GM19240 (cell line): Measurements from ENCODE around the gene GRK6.
"Not testable (repeated sequence)": the region's sequence is repeated elsewhere in the genome, so short reads cannot be mapped to it uniquely, and the experiment has no call there.

Experiments
- DNase-seq: peaks from one replicate; pipeline ENCODE4 v3.0.0; 2011; ENCODE audit warnings: low spot score; ENCODE audit not compliant: insufficient read length

GRK6 gene

DNA sequence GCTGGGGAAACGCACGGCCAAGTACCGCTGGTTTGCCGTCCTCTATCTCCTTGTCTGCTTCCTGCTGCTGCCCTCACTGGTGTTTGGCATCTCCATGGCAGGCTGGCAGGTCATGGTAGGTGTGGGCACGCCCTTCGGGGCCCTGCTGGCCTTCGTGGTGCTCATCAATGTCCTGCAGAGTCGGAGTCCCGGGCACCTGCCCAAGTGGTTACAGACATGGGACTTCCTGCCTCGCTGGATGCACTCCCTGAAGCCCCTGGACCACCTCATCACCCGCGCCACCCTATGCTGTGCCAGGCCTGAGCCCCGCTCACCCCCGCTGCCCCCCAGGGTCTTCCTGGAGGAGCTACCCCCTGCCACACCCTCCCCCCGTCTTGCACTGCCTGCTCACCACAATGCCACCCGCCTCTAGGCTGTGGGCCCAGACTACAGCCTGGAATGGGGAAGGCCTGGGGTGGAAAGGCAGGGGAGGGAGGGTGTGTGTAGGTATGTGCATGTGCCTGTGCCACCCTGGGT lies 28.5 kb upstream of the GRK6 start:
- no peak for DNase-seq

DNA sequence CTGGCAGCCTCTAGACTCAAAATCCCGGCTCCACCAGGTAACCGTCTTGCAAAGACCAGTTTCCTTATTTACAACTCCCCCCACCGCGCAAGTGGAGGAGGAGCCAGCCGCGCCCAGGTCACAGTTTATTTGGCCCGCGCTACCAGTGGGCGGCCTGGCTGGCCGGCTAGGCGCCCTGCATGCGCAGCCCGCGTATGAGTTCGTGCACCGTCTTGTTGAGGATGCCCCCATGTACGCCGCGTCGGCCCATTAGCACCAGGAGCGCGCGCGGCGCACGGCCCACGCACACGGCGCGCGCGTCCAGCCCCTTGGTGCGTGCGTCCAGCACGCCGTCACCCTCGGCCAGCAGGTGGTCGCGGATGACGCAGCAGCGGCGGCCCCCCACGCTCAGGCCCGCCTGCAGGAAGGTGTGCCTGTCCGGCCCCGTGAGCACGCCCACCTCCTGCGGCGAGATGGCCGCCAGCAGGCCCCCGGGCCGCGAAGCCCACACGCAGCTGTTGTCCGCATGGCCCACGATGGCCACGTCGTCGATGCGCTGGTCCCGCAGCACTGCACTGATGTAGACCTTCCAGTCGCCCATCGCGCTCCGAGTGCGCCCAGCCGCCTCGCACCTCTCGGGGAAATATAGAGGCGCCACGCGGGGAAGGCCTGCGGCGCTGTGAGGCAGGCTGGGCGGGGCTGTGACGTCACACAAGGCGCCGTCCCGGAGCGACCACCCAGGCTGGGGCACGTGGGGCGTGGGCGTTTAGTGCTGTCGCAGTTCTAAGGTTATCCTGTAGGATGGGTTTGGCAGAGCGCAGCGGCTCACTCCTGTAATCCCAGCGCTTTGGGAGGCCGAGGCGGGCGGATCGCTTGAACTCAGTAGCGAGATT lies 26.2 kb upstream of the GRK6 start, which contains the start of gene PFN3:
Gene PFN3 (minus strand): TSS at position 665 of the 872 bp plus-strand sequence. CDS start 85 bp downstream, at position 580.
- no peak for DNase-seq

DNA sequence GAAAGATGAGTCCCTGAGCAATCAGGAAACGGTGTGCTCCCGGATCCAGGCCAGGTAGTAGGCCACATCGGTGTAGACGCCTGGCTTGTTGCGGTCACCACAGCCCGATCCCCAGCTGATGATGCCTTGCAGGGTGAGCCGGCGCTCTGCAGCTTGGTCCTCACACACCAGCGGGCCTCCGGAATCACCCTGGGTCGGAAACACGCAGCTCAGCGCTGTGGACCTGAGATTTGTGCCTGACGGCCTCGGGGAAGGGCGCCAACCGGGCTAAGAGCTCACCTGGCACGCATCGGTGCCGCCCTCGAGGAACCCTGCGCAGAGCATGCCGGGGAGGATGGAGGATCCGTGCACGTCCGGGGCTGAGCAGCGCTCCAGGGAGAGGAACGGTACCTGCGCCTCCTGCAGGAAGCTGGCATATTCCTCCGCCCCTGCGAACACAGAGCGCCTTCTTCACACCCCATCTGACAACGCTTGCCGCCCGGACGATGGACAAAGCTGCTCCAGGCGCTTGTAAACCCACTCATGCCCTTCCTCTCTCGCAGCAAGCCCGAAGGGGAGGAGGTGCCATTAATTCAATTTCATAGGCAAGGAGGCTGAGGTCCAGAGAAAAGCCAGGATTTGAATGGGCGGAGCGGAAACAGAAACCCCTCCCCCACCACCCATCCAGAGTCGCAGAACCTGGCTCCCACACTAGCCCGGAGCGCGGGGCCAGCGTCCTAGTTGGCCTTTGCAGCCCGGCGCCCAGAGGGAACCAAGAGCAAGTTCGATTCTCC lies 24.0 kb upstream of the GRK6 start:
- peak; percentile 64 for DNase-seq

DNA sequence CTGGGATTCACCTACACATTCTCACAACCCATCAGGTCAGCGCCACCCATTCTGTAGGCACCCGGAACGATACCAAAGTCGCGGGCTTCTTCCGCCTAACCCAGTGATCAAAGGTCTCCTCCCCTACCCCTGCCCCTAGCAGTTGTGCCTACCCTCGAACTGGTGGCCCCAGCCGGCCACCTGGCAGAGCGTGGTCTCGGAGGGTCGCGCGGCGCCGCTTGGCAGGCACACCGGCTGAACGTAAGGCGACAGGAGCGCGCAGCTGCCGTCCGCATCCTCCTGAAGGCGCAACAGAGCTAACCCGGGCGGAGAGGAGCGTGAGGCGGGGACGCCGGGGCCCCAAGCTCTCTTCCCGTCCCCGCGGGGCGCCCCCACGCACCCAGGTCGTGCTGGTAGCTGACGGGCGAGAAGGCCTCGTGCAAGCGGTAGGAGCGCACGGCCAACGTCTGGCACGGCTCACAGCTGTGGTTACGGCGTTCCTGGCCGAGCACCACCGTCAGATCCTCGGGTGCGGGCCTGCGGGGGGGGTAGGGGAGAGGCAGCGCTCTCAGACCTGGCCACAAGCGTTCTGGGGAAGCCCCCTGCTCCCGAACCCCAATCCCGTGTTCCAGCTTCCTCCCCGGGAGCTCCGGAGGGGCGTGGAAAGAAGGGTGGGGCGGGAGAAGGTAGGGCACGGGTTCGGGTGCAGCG lies 23.2 kb upstream of the GRK6 start:
- DNase-seq: no peak

DNA sequence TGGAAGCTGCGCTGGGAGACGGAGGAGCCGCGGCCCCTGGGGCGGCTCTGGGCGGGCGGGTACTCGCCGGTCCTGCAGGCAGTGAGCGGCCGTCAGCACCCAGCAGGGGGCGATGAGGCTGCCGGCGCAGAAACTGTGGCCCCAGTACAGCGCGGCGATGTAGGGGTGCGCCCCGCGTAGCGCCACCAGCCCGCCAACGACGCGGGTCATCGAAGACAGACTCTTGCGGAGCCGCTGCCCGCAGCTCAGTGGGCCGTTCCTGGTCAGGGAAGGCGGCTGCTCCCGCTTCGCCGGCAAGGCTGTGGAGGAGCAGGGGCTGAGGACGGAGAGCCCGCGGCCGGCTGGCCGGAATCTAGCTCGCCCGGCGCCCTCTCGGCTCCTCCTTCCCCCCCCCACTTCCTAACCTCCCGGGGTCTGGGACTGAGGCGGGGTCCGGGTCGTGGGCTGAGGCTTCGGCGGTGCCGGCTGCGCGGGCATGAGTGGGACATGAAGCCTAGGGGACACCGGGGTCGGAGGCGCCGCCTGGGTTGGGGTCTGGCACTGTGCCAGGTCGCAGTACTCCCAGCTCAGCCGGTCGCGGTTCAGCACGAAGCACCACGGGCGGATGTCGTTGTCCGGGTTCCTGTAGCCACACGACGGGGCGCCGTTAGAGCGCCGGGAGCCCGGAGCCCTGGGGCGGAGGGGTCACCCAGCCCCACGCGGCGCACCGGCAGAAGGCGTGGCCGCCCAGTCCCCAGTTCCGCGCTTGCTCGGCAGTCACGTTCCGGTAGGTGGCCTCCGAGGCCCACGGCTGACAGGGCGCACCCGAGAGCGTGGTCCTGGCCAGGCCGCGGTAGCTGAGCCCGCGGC lies 22.5 kb upstream of the GRK6 start:
- peak; percentile 91 for DNase-seq

DNA sequence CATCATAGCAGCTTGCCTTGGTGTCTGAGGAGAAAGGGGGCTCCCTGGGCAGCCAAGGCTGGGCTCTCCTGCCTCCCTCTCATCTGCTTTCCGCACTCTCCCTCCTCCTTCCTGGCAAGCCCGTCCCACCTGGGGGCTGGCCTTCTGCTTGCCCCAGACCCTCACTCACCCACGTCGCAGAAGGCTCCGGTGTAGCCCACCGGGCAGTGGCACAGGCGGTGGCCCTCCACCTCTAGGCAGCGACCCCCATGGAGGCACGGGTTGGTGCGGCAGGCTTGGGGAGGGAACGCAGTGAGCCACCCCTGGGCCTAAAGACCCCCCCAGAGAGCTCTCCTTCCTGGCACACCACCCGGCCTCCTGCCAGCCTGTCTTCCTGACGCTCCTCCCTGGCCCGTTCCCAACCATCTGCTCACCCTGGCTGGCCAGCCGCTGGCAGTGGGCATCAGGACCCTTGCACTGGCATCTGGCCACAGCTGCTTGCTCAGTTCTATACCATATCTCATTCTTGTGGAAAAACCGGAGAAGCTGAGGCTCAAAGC lies 21.8 kb upstream of the GRK6 start:
- no peak for DNase-seq

DNA sequence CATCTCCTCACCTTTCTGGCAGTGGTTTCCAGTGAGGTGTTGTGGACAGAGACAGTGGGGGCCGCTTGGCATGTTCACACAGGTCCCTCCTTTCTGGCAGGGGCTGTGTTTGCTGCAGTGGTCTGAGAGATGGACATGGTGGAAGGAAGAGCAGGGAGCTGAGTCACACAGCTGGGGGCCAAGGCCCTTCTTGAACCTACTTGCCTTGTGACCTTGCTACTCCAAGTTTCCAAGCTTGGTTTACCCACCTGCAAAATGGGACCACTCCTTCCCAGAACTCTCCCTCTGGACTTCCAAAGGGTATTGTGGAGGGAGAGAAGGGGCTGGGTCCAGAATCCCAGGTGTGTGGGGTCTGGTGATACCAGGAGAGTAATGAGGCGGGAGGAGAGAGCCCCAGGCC lies 21.2 kb upstream of the GRK6 start:
- no peak for DNase-seq

DNA sequence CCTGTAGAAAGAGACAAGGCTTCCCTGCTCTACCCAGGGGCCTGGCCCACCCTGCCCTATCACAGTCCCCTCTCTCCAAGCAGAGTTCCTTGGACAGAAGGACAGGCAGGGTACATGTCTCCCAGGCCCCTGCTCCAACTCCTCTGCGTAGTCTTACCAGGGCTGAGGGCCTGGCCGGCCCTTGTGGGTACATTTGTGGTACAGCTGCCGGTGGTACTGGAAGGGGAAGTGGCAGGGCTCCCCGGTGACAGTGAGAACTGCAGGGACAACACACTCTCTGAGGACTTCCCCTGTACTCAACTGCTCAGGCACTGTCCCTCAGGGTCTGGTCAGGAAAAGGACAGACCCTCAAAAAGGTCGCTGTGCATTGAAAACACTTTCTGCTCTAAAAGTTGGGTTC lies 20.7 kb upstream of the GRK6 start:
- DNase-seq: no peak

DNA sequence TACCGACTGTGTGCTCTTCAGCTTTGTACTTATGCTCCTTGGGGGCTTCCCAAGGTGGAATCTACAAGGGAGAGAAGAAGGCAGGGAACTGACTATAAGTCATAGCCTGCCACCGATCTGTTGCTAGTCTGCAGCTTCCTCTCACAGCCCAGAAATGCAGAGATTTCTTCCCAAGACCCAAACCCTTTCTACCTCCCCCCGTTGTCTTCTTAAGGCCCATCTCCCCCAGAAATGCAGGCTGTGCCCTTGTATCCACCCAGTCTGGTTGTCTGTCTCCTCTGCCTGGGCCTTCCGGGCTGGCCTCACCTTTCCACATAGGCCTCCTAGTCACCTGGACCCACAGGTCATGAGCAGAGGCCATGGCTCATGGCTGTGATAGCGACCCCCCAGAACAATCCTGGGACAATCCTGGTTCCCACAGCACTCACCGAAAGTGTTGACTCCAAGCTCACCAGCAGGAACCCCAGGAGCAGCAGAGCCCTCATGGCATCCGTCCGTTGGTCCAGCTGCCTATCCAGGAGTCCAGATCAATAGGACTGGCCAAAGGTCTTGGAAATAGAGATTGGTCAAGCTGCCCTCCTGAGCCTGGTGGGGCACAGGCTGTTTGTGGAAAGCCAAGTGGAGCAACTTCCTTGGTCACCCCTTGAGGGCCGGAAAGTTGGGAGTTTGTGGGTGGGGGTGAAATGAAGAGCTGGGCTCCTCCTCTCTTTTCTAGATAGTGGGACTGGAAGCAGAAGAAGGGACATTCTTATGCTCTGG lies 17.3 kb upstream of the GRK6 start, which contains the start of gene F12:
Gene F12 (minus strand): TSS at position 522 of the 759 bp plus-strand sequence. CDS start 37 bp downstream, at position 485.
- no peak for DNase-seq

DNA sequence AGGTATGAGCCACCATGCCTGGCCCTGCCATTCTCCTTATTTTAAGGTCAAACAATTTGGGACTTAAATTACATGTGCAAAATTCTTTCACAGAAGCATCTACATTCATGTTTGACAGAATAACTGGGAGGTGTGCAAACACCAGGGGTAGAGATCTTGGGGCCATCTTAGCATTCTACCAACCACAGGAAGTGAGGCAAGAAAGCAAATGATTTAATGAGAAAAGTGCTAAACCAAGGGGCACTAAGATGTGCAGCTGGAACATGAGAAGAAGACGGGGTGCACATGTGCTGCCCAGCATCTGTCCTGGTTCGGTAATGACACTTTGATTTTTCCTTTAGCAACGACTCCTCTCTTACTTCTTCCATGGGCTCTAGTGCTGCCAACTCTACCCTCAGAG lies 15.9 kb upstream of the GRK6 start:
- no peak for DNase-seq

DNA sequence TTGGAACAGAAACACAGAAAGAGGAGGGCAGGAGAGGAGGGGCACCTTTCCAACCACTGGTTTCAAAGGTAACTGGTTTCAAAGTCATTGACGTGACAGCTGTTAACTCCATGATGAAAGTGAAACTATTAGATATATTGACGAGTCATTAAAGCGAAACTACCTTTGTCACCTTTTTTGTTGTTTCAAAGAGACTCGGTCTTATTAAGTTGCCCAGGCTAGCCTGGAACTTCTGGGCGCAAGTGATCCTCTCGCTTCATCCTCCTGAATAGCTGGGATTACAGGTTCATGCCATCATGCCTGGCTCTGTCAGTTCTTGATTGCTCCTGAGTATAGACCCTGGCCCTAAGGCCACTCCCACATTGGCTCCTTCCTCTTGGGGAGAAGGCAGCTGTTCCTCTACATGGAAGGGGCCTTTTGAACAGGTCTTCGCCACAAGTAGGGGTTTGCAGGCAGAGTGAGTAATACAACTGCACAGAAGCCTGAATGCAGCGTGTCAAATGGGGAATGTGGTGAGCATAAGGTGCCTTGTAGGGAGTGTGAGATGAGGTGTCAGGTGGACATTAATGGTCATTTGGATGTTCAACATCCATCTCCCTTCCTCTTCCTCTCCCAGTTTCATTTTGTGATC lies 13.8 kb upstream of the GRK6 start:
- no peak for DNase-seq

DNA sequence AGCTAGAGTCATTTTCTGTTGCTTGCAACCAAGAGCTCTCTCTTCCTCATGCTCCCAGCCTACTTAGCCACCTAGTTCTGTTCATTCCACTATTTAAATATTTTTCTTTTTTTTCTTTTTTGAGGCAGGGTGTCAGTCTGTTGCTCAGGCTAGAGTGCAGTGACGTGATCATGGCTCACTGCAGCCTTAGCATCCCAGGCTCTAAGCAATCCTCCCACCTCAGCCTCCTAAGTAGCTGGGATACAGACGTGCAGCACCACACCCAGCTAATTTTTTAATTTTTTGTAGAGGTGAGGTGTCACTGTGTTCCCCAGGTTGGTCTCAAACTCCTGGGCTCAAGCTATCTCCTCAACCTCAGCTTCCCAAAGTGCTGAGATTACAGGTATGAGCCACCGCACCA lies 12.0 kb upstream of the GRK6 start:
- no peak for DNase-seq

DNA sequence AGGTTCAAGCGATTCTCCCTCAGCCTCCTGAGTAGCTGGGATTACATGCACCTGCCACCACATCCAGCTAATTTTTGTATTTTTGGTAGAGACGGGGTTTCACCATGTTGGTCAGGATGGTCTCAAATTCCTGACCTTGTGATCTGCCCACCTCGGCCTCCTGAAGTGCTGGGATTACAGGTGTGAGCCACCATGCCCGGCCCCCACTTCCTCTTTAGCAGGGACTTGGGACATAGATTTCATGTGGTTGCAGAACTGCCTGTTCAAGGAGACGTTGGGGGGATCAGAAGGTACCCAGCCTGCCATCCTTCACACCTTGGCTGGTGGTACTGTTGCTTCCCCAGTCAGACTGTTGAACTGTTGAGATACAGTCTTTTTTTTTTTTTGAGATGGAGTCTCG lies 9.4 kb upstream of the GRK6 start:
- not testable (repeated sequence) for DNase-seq

DNA sequence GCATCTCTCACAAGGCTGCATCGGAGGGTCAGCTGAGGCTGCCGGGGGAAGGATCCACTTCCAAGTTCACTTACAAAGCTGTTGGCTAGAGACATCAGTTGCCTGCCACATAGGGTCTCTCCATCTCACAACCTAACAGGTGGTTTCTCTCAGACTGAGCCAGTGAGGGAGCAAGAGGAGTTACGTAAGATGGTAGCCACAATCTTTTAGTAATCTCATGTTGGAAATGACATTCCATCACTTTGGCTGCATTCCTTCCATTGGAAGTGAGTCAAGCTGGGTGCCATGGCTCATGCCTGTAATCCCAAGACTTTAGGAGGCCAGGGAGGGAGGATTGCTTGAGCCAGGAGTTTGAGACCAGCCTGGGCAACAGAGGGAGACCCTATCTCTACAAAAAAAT lies 7.4 kb upstream of the GRK6 start:
- DNase-seq: no peak

DNA sequence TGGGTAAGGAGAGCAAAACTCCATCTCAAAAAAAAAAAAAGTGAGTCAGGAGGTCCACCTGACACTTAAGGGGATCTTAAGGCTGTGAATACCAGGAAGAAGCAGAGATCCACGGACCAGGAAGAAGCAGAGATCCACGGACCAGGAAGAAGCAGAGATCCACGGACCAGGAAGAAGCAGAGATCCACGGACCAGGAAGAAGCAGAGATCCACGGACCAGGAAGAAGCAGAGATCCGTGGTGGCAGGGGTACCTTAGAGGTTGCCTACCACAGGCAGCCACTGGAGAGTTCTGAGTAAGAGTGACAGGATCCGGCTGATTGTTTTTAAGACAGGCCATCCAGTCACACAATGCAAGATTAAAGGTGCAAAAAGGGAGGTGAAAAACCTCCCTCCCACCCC lies 6.0 kb upstream of the GRK6 start:
- not testable (repeated sequence) for DNase-seq

DNA sequence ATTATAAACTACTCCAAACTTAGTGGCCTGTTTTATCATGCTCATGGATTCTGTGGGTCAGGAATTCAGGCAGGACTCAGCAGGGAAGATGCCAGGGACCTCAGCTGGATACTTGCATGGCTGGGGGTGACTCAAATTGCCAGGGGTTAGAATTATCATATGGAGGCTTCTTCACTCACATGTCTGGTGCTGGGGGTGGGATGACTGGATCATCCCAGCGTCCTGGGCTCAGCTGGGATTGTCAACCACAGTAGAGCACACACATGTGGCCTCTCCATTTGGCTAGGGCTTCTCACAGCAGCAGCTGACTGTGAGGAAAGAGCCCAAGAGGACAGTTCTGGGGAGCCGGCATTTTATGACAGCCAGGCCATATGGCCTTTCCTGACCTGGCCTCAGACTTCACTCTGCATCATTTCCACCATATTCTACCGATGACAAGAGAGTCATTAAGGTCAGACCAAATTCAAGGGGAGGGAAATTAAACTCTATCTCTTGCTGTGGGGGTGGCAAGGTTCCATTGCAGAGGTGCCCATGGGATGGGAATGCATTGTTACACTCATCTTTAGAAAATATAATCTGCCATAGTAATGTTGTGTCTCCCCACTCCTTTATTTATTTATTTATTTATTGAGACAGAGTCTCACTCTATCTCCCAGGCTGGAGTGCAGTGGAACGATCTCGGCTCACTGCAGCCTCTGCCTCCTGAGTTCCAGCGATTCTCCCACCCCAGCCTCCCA lies 5.2 kb upstream of the GRK6 start:
- DNase-seq: no peak

DNA sequence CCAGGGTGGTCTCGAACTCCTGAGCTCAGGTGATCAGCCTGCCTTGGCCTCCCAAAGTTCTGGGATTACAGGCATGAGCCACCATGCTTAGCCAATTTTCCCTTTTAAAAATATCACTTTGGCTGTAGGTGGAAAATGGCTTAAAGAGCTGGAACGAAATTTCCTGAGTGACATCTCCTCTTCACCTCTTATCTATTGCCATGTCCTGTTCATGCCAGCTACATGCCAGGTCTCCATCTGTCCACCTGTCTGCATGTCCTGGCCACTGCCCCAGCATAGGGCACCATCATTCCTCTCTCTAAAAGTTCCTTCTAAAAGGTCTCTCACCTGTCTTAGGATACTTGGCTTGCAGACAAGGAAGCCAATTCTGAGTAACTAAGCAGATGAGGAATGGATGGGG lies 2.8 kb upstream of the GRK6 start:
- no peak for DNase-seq

DNA sequence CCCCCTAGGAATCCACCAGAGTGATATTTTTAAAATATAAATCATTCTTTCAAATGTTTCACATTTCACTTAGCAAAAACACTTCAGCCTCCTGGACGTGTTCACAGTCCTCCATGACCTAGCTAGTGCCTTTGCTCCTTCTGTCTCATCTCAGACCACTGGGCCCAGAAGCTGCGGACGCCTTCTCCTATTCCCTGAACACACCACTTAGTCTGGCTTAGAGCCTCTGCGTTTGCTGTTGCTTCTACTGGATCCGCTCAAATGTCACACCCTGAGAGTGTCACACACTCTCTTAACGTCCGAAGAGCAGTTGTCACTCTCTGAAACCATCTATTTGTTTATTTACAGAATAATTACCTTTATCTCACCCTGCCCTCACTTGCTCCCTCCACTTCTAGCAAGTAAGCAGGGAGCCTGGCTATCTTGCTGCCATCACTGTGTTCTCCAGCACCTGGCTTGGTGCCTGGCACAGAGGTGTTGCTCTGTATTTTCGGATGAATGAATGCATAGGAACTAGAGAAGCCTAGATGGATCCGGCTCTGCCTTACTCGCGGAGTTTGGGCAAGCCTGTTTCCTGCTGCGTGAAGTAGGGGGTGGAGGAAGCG lies 1.2 kb upstream of the GRK6 start:
- no peak for DNase-seq
